HG02981 (cell line): ENCODE measurements around the gene PPP6R3.

Experiments used
- ATAC-seq: cut with Tn5 transposase; IDR thresholded peaks from one replicate; pipeline ENCODE4 v1.9.1; 2021; ENCODE audit warnings: mild to moderate bottlenecking, moderate library complexity; ENCODE audit not compliant: unreplicated experiment

PPP6R3 gene

DNA sequence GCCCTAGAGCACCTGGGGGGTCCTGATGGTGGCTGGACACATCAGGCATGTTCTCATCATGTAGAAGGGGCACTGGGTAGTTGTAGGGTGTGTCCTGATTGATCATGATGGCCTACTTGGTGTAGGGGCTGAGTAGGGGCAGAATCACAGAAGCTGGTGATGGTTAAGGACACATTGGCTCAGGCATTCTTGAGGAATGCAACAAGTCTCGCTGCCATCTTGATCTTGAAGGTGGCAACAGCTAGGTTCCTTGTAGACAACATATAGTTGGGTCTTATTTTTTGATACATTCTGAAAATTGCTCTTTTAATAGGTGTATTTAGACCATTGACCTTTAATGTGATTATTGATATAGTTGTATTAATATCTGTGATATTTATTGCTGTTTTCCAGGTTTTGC is 28.1 kb downstream of the PPP6R3 start:
- no peak for ATAC-seq

- no peak for ATAC-seq
These were observed 34.7 kb downstream of the PPP6R3 start for GRCh38 chr11:68495220-68495729.

GRCh38 chr11:68495872-68496271 is 35.3 kb downstream of the PPP6R3 start:
- ATAC-seq, result no peak

GRCh38 chr11:68497761-68498160 is 37.2 kb downstream of the PPP6R3 start:
- no peak for ATAC-seq

- no peak for ATAC-seq
These were observed 37.8 kb downstream of the PPP6R3 start for GRCh38 chr11:68498321-68498720.

GRCh38 chr11:68498903-68499883 is 38.6 kb downstream of the PPP6R3 start:
- no peak for ATAC-seq

DNA sequence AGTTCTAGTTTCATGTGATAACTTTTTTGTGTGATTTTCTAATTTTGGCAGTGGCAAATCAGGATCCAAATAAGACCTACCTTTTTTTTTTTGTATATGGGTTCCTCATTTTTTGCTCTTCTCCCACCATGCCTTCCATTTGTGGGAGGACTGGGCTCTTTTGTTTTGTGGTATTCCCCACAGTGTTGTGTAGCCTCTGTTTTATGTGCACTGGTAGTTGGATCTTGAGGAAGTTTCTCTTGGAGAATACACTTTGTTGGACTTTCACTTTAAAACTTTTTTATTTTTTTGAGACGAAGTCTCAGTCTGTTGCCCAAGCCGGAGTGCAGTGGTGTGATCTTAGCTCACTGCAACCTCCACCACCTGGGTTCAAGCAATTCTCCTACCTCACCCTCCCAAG is 39.7 kb downstream of the PPP6R3 start:
- ATAC-seq, result no peak

DNA sequence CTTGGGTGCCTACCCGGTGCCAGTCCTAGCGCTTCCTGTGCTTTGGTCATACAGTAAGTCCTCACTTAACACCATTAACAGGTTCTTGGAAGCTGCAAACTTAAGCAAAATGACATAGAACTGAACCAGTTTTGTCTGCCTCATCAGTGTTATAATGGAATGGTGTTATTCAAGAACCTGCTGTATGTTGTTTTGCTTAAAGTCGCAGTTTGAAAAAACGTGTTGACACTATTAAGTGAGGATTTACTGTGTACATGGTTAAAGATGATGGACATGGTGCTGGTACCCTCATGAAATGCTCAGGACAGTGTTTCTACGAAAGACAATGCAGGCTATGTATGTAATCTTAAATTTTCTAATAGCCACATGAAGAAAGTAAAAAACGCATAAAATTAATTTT is 41.3 kb downstream of the PPP6R3 start:
- no peak for ATAC-seq

GRCh38 chr11:68503251-68503687 is 42.7 kb downstream of the PPP6R3 start:
- ATAC-seq, result no peak

DNA sequence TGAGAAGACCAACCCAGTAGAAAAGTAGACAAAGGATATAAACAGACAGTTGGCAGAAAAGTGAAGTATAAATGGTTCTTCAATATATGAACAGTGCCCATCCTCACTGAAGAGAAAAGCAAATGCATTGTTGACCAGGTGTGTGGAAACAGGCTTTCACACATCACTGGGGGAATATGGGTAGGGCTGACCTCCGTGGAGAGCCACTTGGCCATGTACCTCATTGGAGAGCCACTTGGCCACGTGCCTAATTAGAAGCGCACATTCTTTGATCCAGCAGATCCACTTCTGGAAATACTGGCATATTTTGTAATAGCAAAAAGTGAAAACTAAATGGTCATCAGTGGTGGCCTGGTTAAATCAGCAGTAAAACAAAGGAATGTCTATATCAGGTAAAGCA is 43.2 kb downstream of the PPP6R3 start:
- ATAC-seq, result no peak

GRCh38 chr11:68504432-68505066 is 44.0 kb downstream of the PPP6R3 start:
- ATAC-seq, result no peak

- ATAC-seq, result no peak
These were observed 45.0 kb downstream of the PPP6R3 start for GRCh38 chr11:68505596-68505995.

DNA sequence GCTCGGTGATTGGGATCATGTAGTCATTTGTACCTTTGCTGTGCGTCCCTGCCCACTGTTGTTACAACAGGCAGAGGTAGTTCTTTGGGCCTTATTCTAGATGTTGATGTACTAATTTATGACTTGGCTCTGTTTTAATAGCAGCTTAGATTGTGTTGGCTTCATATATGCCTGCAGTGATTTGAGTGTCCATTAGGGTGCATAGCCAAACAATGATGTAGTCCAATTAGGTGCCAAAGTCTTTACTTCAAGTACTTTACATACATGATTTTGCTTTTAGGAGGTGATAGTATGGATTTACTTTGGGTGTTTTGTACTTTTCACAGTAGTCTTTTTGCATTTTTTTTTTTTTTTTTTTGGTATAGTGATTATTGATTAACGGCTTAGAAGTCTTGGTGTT is 46.4 kb downstream of the PPP6R3 start:
- no peak for ATAC-seq

DNA sequence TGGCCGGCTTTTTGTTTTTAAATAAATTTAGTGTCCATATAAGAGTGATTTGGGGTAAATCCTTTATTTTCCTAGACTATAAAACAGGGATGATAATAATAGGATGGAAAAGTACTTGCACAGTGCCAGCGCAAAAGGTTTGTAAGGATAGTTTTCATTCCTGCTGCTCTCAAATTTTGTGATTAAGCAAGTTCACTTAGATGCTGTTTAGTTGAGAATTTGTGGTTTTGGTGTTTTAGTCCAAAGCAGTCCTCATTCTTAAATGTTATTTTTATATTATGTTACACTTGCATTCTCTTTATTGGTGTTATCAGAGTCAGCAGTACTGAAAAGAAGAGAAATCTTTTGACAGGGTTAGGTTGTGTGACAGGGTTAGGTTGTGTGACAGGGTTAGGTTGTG is 47.9 kb downstream of the PPP6R3 start:
- no peak for ATAC-seq

DNA sequence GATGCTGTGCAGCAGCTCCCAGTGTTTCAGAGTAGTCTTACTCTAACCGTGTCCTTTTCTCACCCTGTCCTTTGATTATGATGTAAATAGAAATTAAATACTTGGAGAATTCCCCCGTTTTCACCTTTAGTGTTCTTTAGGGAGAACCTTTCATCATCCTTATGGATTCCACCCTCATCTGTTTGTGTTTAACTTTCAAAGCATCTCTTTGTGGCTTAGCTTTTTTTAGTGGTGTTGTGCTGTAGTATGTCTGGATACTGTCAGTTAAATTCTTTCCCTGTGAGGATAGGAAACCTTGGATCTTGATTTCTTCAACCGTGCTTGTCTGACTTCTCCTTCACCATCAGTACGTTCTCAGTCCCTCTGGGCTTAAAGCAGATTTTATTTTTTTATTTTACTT is 48.5 kb downstream of the PPP6R3 start:
- ATAC-seq, result no peak

DNA sequence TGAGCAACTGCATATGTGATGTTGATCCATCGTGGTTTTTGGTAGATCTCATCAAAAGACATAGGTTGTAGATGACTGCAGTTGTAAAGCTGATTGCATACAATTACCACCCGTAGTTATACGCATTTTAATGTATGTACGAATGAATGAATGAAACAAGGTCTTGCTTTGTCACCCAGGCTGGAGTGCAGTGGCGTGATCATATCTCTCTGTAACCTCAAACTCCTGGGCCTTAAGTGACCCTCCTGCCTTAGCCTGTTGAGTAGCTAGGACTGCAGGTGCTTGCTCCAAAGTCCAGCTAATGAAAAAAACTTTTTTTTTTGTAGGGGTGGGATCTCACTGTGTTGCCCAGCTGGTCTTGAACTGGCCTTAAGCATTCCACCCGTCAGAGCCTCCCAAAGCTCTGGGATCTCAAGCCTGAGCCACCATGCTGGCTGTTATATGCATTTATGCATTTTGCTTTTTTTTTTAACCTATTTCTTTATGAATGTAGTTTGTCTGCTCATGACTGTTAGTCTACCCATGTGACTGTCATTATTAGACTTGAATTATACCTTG is 53.5 kb downstream of the PPP6R3 start:
- no peak for ATAC-seq

DNA sequence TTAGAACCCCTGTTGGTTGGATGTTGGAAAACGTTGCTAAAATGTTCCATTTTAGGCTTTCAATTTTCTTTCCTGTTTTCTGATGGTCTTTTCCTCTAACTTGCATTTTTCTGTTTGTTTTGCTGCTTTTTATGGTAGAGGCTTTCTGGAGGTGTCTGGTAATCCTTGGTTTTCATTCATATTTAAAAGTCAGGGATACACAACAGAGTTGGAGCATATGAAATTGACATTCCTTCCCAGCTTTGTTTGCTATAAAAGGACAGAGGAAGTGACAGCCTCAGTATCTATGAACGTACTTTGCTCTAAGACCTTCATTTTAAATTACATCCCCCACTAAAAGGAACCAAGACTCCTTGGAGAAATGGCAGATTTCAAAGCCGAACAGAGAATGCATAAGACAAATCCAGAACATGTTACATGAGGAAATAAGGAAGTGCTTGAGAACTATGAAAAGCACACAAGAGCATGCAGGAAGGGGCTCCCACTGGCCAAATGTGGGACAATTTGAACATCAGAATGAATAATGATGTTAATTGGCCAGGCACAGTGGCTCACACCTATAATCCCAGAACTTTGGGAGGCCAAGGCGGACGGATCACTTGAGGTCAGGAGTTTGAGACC is 56.7 kb downstream of the PPP6R3 start:
- no peak for ATAC-seq

GRCh38 chr11:68518191-68518590 is 57.6 kb downstream of the PPP6R3 start:
- no peak for ATAC-seq

DNA sequence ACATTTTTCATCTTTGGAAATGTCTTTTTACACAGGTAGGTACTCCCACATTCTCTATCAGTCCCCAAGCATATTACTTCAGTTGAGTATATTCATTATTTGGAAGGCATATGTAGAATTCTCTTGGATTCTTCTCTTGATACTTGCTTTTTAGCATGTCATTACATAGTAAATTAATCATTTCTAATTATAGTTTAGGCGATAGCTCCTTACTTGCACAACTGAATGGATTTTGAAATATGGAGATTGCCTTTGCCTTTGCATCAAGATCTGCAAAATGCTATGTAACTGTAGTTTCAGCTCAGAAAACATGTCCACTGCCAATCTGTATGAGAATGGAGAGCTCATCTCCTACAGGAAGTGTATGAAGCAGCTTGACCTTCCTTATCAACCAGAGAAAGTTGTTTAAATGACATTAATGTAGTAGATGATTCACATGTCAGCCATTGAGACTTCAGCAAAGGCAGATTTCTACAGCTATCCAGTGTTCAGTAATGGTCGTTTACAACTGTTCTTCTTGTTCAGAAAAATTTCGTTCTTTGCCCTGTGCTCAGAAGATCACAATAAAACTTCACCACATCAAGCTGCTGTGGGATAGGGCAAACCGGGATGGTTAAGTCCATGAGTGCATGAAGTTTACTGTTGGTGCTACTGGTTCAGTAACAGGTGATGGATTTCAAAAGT is 61.6 kb downstream of the PPP6R3 start:
- ATAC-seq, result no peak

DNA sequence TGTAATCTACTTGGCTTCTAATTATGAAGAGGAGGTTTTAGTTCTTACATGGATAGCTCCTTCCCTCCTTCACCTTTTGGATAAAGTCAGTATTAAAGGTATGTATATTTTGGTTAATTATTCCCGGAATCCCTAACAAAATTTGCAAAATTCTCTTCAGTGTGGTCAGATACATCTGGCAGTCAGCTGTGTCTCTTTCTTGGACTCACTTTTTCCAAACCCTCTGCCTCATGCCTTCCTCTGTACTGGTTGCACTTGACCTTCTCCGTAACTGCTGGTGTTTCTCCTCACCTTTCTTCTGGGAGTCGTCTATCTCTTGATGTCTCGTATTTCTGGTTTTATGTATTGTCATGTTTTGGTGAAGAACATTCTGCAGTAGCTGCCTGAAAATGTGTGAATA is 62.5 kb downstream of the PPP6R3 start:
- ATAC-seq, result no peak

GRCh38 chr11:68523743-68524142 is 63.2 kb downstream of the PPP6R3 start:
- no peak for ATAC-seq
